Measurements from ENCODE around the gene NHSL2. TPM values are rescaled to one million over a fixed set of nuclear protein-coding genes. Genes with fewer than 3 reads are reported as not detected.
A peak's percentile ranks its signal among the peaks of the same experiment; 100 is the strongest.

The NHSL2 gene
- total and polyA plus RNA-seq, 3 experiments from 2014 or later: 0.51 to 17.8 (median 1.1) TPM

GRCh38 chrX:72016881-72017783, 106.5 kb downstream of the NHSL2 start:
- no peak for DNase-seq
- CTCF ChIA-PET: interaction anchor here (1.0 to 9.7 kb wide), 9 partner anchors 10 to 164 kb away, joined by 3 to 135 read pairs (median 6); partner anchors contain the start of genes PIN4 and RTL5
- H3K36me3 Mint-ChIP-seq: no peaks in the 10 kb centered on the region
- Histone ChIP-seq H3K36me3 (ENCODE audit: insufficient read depth, low read length) (no peaks in the 10 kb centered on the region), H3K27ac (ENCODE audit: low read depth, low read length) (no peak overlapping the region), H3K4me1 (ENCODE audit: insufficient read depth, low read length) (peaks cover 5% of the 10 kb centered on the region), H3K27me3 (ENCODE audit: insufficient read depth, low read length, poor library complexity, severe bottlenecking) (no peaks in the 10 kb centered on the region), H3K9me3 (ENCODE audit: low read length) (no peaks in the 10 kb centered on the region), H3K4me3 (ENCODE audit: low read length) (no peak overlapping the region)
- no peak overlapping the region for H3K27ac Mint-ChIP-seq
- POLR2A ChIA-PET: interaction anchor here (0.9 to 1.4 kb wide), 2 partner anchors 104 to 115 kb away, joined by 3 read pairs; partner anchors contain the start of gene RTL5
- H3K27me3 Mint-ChIP-seq: peaks cover 0 to 19% of the 10 kb centered on the region in 2 donors
- H3K4me1 Mint-ChIP-seq: peaks cover 7 to 23% (median 11%) of the 10 kb centered on the region in 3 donors
- peak overlapping the region in 2 of 7 donors; percentile 5 to 25 for H3K4me3 Mint-ChIP-seq
- no peaks in the 10 kb centered on the region for H3K9me3 Mint-ChIP-seq

GRCh38 chrX:72018277-72019112, 107.8 kb downstream of the NHSL2 start:
- no peaks in the 10 kb centered on the region for H3K9me3 Mint-ChIP-seq
- peaks cover 0 to 22% of the 10 kb centered on the region in 2 donors for H3K27me3 Mint-ChIP-seq
- peak; percentile 69 to 89 (median 77) for DNase-seq
- no peaks in the 10 kb centered on the region for H3K9me3 ChIP-seq (ENCODE audit: low read length)
- H3K27ac Mint-ChIP-seq: peak overlapping the region in 5 of 8 donors; percentile 12 to 69 (median 44)
- peak overlapping the region in 4 of 7 donors; percentile 5 to 70 (median 22) for H3K4me3 Mint-ChIP-seq
- H3K36me3 Mint-ChIP-seq: no peaks in the 10 kb centered on the region
- CTCF ChIA-PET: interaction anchor here (0.6 to 9.7 kb wide), 17 partner anchors 11 to 200 kb away, joined by 3 to 135 read pairs (median 3); partner anchors contain the start of genes PIN4 and RTL5
- POLR2A ChIA-PET: interaction anchor here (0.6 to 1.4 kb wide), 3 partner anchors 103 to 232 kb away, joined by 3 read pairs; partner anchors contain the start of gene RTL5
- peaks cover 7 to 23% (median 11%) of the 10 kb centered on the region in 3 donors for H3K4me1 Mint-ChIP-seq
- H3K27me3 ChIP-seq (ENCODE audit: insufficient read depth, low read length, poor library complexity, severe bottlenecking): no peaks in the 10 kb centered on the region
- no peak overlapping the region for H3K4me3 ChIP-seq (ENCODE audit: low read length)
- H3K4me1 ChIP-seq (ENCODE audit: insufficient read depth, low read length): peaks cover 5% of the 10 kb centered on the region
- H3K36me3 ChIP-seq (ENCODE audit: insufficient read depth, low read length): no peaks in the 10 kb centered on the region
- no peak overlapping the region for H3K27ac ChIP-seq (ENCODE audit: low read depth, low read length)

GRCh38 chrX:72019487-72019886, 108.8 kb downstream of the NHSL2 start:
- H3K36me3 Mint-ChIP-seq: no peaks in the 10 kb centered on the region
- Histone ChIP-seq H3K4me3 (ENCODE audit: low read length) (no peak overlapping the region), H3K4me1 (ENCODE audit: insufficient read depth, low read length) (peaks cover 5% of the 10 kb centered on the region), H3K27me3 (ENCODE audit: insufficient read depth, low read length, poor library complexity, severe bottlenecking) (no peaks in the 10 kb centered on the region), H3K9me3 (ENCODE audit: low read length) (no peaks in the 10 kb centered on the region), H3K27ac (ENCODE audit: low read depth, low read length) (no peak overlapping the region), H3K36me3 (ENCODE audit: insufficient read depth, low read length) (no peaks in the 10 kb centered on the region)
- no peak overlapping the region for H3K4me3 Mint-ChIP-seq
- ChIA-PET POLR2A (no interaction called here), CTCF (interaction anchor here (0.8 to 9.7 kb wide), 6 partner anchors 19 to 109 kb away, joined by 3 to 135 read pairs (median 5); partner anchors contain the start of gene RTL5)
- H3K9me3 Mint-ChIP-seq: no peaks in the 10 kb centered on the region
- H3K27me3 Mint-ChIP-seq: peaks cover 0 to 23% of the 10 kb centered on the region in 2 donors
- no peak overlapping the region for H3K27ac Mint-ChIP-seq
- no peak for DNase-seq
- peaks cover 7 to 23% (median 11%) of the 10 kb centered on the region in 3 donors for H3K4me1 Mint-ChIP-seq

- no peaks in the 10 kb centered on the region for H3K9me3 Mint-ChIP-seq
- peaks cover 0 to 23% of the 10 kb centered on the region in 2 donors for H3K27me3 Mint-ChIP-seq
- peaks cover 7 to 23% (median 11%) of the 10 kb centered on the region in 3 donors for H3K4me1 Mint-ChIP-seq
- no peak overlapping the region for H3K27ac ChIP-seq (ENCODE audit: low read depth, low read length)
- peak overlapping the region in 1 of 8 donors; percentile 8 for H3K27ac Mint-ChIP-seq
- H3K27me3 ChIP-seq (ENCODE audit: insufficient read depth, low read length, poor library complexity, severe bottlenecking): no peaks in the 10 kb centered on the region
- no peaks in the 10 kb centered on the region for H3K36me3 ChIP-seq (ENCODE audit: insufficient read depth, low read length)
- peaks cover 5% of the 10 kb centered on the region for H3K4me1 ChIP-seq (ENCODE audit: insufficient read depth, low read length)
- no peak overlapping the region for H3K4me3 Mint-ChIP-seq
- POLR2A ChIA-PET: no interaction called here
- no peak overlapping the region for H3K4me3 ChIP-seq (ENCODE audit: low read length)
- CTCF ChIA-PET: interaction anchor here (0.7 to 9.7 kb wide), 6 partner anchors 11 to 108 kb away, joined by 3 to 135 read pairs (median 4); partner anchors contain the start of gene RTL5
- DNase-seq: no peak
- no peaks in the 10 kb centered on the region for H3K9me3 ChIP-seq (ENCODE audit: low read length)
- no peaks in the 10 kb centered on the region for H3K36me3 Mint-ChIP-seq
Measured at GRCh38 chrX:72020204-72020603, 109.6 kb downstream of the NHSL2 start.

DNA sequence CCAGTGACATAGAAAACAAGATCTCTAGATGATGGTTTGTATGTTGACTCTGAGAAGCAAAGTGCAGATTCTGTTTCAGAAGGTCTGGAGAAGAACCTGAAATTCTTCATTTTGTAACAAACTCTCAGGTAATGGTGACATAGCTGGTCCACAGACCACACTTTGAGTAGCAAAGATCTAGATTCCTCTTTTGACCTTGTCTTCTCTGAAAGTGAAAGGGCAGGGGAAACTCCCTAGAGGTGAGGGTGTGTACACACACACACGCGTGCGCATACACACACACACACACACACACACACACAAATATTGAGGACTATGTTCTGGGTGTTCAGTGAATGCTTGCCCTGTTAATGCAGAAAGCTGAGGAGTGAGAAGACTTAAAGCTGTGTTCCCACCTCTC, 110.1 kb downstream of the NHSL2 start:
- Histone ChIP-seq H3K27ac (ENCODE audit: low read depth, low read length) (no peak overlapping the region), H3K4me3 (ENCODE audit: low read length) (no peak overlapping the region), H3K9me3 (ENCODE audit: low read length) (no peaks in the 10 kb centered on the region), H3K36me3 (ENCODE audit: insufficient read depth, low read length) (no peaks in the 10 kb centered on the region), H3K27me3 (ENCODE audit: insufficient read depth, low read length, poor library complexity, severe bottlenecking) (no peaks in the 10 kb centered on the region), H3K4me1 (ENCODE audit: insufficient read depth, low read length) (peaks cover 5% of the 10 kb centered on the region)
- POLR2A ChIA-PET: no interaction called here
- CTCF ChIA-PET: interaction anchor here (0.7 to 9.7 kb wide), 6 partner anchors 10 to 107 kb away, joined by 3 to 135 read pairs (median 4); partner anchors contain the start of gene RTL5
- peaks cover 7 to 23% (median 11%) of the 10 kb centered on the region in 3 donors for H3K4me1 Mint-ChIP-seq
- H3K9me3 Mint-ChIP-seq: no peaks in the 10 kb centered on the region
- peak overlapping the region in 1 of 8 donors; percentile 26 for H3K27ac Mint-ChIP-seq
- DNase-seq: no peak
- H3K27me3 Mint-ChIP-seq: peaks cover 0 to 23% of the 10 kb centered on the region in 2 donors
- no peak overlapping the region for H3K4me3 Mint-ChIP-seq
- H3K36me3 Mint-ChIP-seq: no peaks in the 10 kb centered on the region

DNA sequence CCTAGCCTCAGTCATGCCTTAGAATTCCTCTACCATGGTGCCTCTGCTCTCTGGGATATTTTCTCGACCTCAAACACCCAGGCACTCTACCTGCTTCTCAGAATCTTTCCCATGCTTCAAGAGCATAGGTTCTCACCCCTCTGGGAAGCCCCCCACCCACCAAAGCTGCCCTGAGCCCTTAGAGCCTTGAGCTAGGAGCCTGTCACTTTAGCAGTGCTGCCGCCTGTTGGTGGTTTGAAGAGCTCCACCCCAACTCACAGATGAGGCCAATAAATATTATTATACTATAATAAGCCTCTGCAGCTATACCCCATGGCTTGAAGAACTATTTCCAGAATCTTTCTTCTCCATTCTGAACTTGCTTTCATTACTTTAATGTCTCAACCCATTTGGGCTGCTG, 111.3 kb downstream of the NHSL2 start:
- Histone ChIP-seq H3K4me3 (ENCODE audit: low read length) (no peak overlapping the region), H3K27me3 (ENCODE audit: insufficient read depth, low read length, poor library complexity, severe bottlenecking) (no peaks in the 10 kb centered on the region), H3K9me3 (ENCODE audit: low read length) (no peaks in the 10 kb centered on the region), H3K36me3 (ENCODE audit: insufficient read depth, low read length) (no peaks in the 10 kb centered on the region), H3K27ac (ENCODE audit: low read depth, low read length) (no peak overlapping the region), H3K4me1 (ENCODE audit: insufficient read depth, low read length) (peaks cover 5% of the 10 kb centered on the region)
- POLR2A ChIA-PET: interaction anchor here (0.6 kb wide), 1 partner anchor 255 kb away, joined by 3 read pairs; the partner anchor contains the start of gene RPS4X
- CTCF ChIA-PET: interaction anchor here (0.8 to 9.7 kb wide), 9 partner anchors 9 to 106 kb away, joined by 3 to 135 read pairs (median 4); partner anchors contain the start of gene RTL5
- no peak for DNase-seq
- Mint-ChIP-seq H3K36me3 (no peaks in the 10 kb centered on the region), H3K27me3 (peaks cover 0 to 24% of the 10 kb centered on the region in 2 donors), H3K4me3 (no peak overlapping the region), H3K4me1 (peaks cover 9 to 29% (median 20%) of the 10 kb centered on the region in 3 donors), H3K27ac (peak overlapping the region in 2 of 8 donors; percentile 29 to 30), H3K9me3 (no peaks in the 10 kb centered on the region)

- Histone ChIP-seq H3K27ac (ENCODE audit: low read depth, low read length) (no peak overlapping the region), H3K9me3 (ENCODE audit: low read length) (no peaks in the 10 kb centered on the region), H3K4me1 (ENCODE audit: insufficient read depth, low read length) (peaks cover 5% of the 10 kb centered on the region), H3K4me3 (ENCODE audit: low read length) (no peak overlapping the region), H3K36me3 (ENCODE audit: insufficient read depth, low read length) (no peaks in the 10 kb centered on the region), H3K27me3 (ENCODE audit: insufficient read depth, low read length, poor library complexity, severe bottlenecking) (no peaks in the 10 kb centered on the region)
- CTCF ChIA-PET: interaction anchor here (9.7 kb wide), 1 partner anchor 105 kb away, joined by 135 read pairs; the partner anchor contains the start of gene RTL5
- Mint-ChIP-seq H3K27me3 (peaks cover 0 to 24% of the 10 kb centered on the region in 2 donors), H3K4me1 (peaks cover 9 to 26% (median 20%) of the 10 kb centered on the region in 3 donors), H3K36me3 (no peaks in the 10 kb centered on the region), H3K9me3 (no peaks in the 10 kb centered on the region), H3K4me3 (no peak overlapping the region), H3K27ac (no peak overlapping the region)
- DNase-seq: no peak
- POLR2A ChIA-PET: no interaction called here
Measured at GRCh38 chrX:72023071-72023470, 112.4 kb downstream of the NHSL2 start.

Measured in CD8-positive, alpha-beta memory T cell (primary cell).